ENCODE data around the gene SUMO2. TPM values are rescaled to one million over a fixed set of nuclear protein-coding genes. Genes with fewer than 3 reads are reported as not detected.

SUMO2 gene
- total and polyA plus RNA-seq, 2 of the 8 experiments (the other 6 are each of a cell fraction or from before 2014, with no cell fraction given) = 184 to 779 TPM

DNA sequence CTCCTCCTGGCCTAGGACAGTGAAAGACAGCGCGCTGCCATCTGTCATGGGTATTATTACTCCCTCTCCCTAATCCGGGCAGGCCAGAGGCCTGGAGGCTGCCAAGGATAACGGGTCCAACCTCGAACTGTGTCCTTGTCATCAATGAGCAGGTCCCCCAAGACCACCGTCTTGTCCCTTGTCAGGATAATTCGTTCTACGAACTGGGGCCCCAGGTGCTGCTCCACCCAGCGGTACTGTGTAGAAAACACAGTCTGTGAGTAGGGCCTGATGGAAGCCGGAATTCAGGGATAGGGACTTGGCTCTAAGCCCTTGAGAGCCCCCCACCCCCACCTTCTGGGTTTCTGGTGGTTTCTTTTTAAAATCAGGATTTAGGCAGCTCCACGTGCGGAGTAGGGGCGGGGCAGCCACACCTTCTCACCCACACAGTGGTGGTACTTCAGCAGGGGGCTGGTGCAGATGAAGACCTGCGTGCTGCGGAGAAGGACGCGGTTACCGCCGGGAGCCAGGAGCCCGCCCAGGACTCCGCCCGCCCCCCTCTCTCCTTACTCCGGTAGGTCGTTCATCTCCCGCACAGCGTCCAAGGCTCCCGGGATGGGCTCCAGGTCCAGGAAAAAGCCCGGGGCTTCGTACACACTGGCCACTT lies 52.0 kb downstream of the SUMO2 start:
- Histone ChIP-seq H2BK20ac (ENCODE audit: low read length) (no peak overlapping the region), H4K5ac (ENCODE audit: insufficient read length, low read depth, low read length) (no peak overlapping the region), H3K27me3 (replicated peaks in 1 of 4; ENCODE audit: control insufficient read depth in 3 of 4, extremely low read depth in 1 of 4, insufficient read depth in 3 of 4, low read length in 3 of 4) (no peaks in the 10 kb centered on the region), H3K36me3 (ENCODE audit: control insufficient read depth in 2 of 4, insufficient read depth in 4 of 4, low read length in 3 of 4) (peaks cover 0 to 18% (median 9%) of the 10 kb centered on the region in 4 experiments; a peak in 6 of 8 replicates), H4K20me1 (replicated peaks in 1 of 2; ENCODE audit: control insufficient read depth in 1 of 2, insufficient read depth in 2 of 2, low read length in 2 of 2) (peaks cover 8 to 11% of the 10 kb centered on the region in 2 experiments), H4K91ac (replicated peaks; ENCODE audit: insufficient read length, low read length) (no peak overlapping the region), H3K4me1 (replicated peaks in 1 of 4; ENCODE audit: control insufficient read depth in 3 of 4, insufficient read depth in 4 of 4, low read length in 3 of 4) (peaks cover 0 to 8% (median 4%) of the 10 kb centered on the region in 4 experiments; a peak in 5 of 7 replicates), H3K9me3 (ENCODE audit: insufficient read depth in 2 of 2, low read depth in 1 of 2, low read length in 1 of 2) (no peaks in the 10 kb centered on the region), H2BK15ac (ENCODE audit: low read length) (no peak overlapping the region), H3K4ac (replicated peaks; ENCODE audit: insufficient read length, low read depth, low read length) (no peak overlapping the region), H3K56ac (replicated peaks; ENCODE audit: insufficient read length, low read depth, low read length) (peak overlapping the region; percentile 42), H3K4me3 (ENCODE audit: extremely low read depth in 1 of 4, insufficient read depth in 2 of 4, low read depth in 3 of 4, low read length in 4 of 4) (peak overlapping the region; percentile 69 to 95 (median 74)), H2AFZ (ENCODE audit: low read length) (no peak overlapping the region), H3K79me1 (ENCODE audit: low read depth, low read length) (no peaks in the 10 kb centered on the region), H4K8ac (ENCODE audit: extremely low read depth, insufficient read depth, low read length) (peak overlapping the region; percentile 89), H3K27ac (ENCODE audit: low read depth, low read length) (peak overlapping the region; percentile 81), H2AK5ac (ENCODE audit: low read depth, low read length) (no peak overlapping the region), H3K9ac (replicated peaks in 1 of 4; ENCODE audit: extremely low read depth in 1 of 4, low read depth in 3 of 4, low read length in 3 of 4) (peak overlapping the region; percentile 45 to 95 (median 80); a peak in 6 of 7 replicates), H3K14ac (ENCODE audit: insufficient read length) (no peak overlapping the region), H3K23me2 (ENCODE audit: low read depth, low read length) (peaks cover 3% of the 10 kb centered on the region; the same call in 1 of the 2 replicates), H3K4me2 (ENCODE audit: insufficient read depth in 1 of 2, low read depth in 2 of 2, low read length in 2 of 2) (peak overlapping the region; percentile 46 to 80), H2BK5ac (ENCODE audit: low read depth, low read length) (peak overlapping the region; percentile 75; the same call in 1 of the 2 replicates), H2BK120ac (replicated peaks; ENCODE audit: low read depth, low read length) (no peak overlapping the region), H3K23ac (ENCODE audit: insufficient read length) (no peak overlapping the region), H2BK12ac (ENCODE audit: low read depth, low read length) (no peak overlapping the region), H3K18ac (ENCODE audit: extremely low read depth, low read length) (peak overlapping the region; percentile 71), H3K79me2 (ENCODE audit: control insufficient read depth in 1 of 2, insufficient read depth in 2 of 2, low read length in 2 of 2) (peaks cover 0 to 9% of the 10 kb centered on the region in 2 experiments; a peak in 1 of 4 replicates)
- DNase-seq (ENCODE audit: low read depth in 1 of 2, low spot score in 2 of 2) (peak in 1 of 2 experiments; percentile 79), FAIRE-seq (no peak)
- WGBS, 2 experiments (ENCODE audit: extremely low coverage in 1 of 2, insufficient coverage in 1 of 2, insufficient read length in 1 of 2, insufficient replicate concordance in 2 of 2, low coverage in 1 of 2, low lambda C conversion rate in 2 of 2, missing lambda C conversion rate in 1 of 2) = 17% methylated on average over 18 of the region's 29 CpGs; no CpG with 5 or more reads in 1 of the 2 experiments
- ChIA-PET CTCF (ENCODE audit: partially characterized antibody) (interaction anchor here (0.6 to 12.9 kb wide), 27 partner anchors 9 to 198 kb away, joined by 3 to 239 read pairs (median 5); partner anchors contain the start of genes ARMC7, MIF4GD, MRPS7 and NUP85), POLR2A (ENCODE audit: partially characterized antibody) (interaction anchor here (0.6 to 13.9 kb wide), 27 partner anchors 12 to 1433 kb away, joined by 3 to 134 read pairs (median 4); partner anchors contain the start of genes JPT1, SLC16A5, SUMO2 and TMEM94)
- TF ChIP-seq RAD21 (IDR thresholded peaks at IDR 0.05 in 1 of 2, conservative IDR thresholded peaks at IDR 0.05 in 1 of 2; ENCODE audit: low read depth in 2 of 2, low read length in 2 of 2) (peak; percentile 39 to 50; a peak in 3 of 4 replicates), POU5F1 (IDR thresholded peaks at IDR 0.05; ENCODE audit: low read depth, low read length) (no peak), CTCF (IDR thresholded peaks at IDR 0.05; ENCODE audit: control extremely low read depth in 1 of 3, insufficient read depth in 1 of 3, low read depth in 1 of 3, low read length in 3 of 3) (peak; percentile 67 to 70 (median 68)), SRF (IDR thresholded peaks at IDR 0.05; ENCODE audit: low read depth, low read length) (no peak), SAP30 (IDR thresholded peaks at IDR 0.05; ENCODE audit: insufficient read depth, insufficient replicate concordance, low read length) (peak; percentile 45), MAX (IDR thresholded peaks at IDR 0.05) (peak; percentile 54), SIN3A (conservative IDR thresholded peaks at IDR 0.05 in 1 of 2, IDR thresholded peaks at IDR 0.05 in 1 of 2; ENCODE audit: low read depth in 1 of 2, low read length in 2 of 2) (0 out of 4 replicates have a peak, but pooled peaks of 1 of the 2 experiments have one; percentile 50)

Data from H1 (cell line).